Uterus (tissue), 2 donors: ENCODE results near the gene RDM1.

Experiments
- POLR2A ChIP-seq, 2 donors: fragments of 450-650 bp; IDR thresholded peaks; one replicate each; pipeline ENCODE4 v1.6.1; 2016; ENCODE audit warnings: antibody characterized with exemption in 2 of 2, mild to moderate bottlenecking in 1 of 2, moderate library complexity in 1 of 2
- TF ChIP-seq, protein P1 (sequence below), 4 experiments: fragments of 200-600 bp in 2 of 4; fragments of 450-650 bp in 2 of 4; sonication (generic) in 2 of 4; IDR thresholded peaks; one replicate each; pipeline ENCODE4 v1.5.1; 2016 to 2019; ENCODE audit warnings: antibody characterized with exemption in 4 of 4, mild to moderate bottlenecking in 2 of 4, moderate library complexity in 1 of 4

DNA sequence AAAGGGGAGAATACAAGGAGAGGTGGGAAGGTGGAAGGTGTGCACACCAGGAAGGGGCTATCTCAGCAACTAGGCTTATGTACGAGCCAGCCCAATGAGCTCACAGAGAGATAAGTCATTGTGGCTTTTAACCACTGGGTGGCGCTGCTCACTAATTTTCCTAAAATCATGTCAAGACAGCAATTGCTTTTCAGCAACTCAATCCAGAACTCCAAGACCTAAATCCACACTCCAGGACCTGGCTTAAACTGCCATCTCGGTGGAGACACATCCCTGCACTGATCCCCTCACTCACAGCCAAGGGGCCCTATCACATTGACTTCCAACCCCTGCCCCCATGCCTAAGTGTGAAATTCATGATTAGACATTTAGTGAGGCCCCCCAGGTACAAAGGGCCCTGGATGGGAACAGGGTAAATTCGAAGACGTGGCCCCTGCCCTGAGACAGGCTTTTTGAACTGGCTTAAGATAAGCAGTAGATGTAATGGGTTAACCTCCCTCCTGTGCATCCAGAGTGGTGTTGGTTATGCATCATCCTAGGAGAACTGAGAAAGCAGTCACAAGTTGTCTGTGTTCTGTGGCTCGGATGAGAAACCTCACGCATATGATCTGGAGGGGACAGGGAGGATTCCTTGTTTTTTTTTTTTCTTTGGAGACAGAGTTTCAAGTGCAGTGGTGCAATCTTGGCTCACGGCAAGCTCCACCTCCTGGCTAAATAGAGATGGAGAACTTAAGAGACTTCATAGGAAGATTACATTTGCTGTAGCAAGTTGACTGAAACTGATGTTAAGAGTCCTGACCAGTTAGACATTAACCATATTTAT lies 39.2 kb upstream of the RDM1 start:
- TF ChIP-seq, protein P1, sequence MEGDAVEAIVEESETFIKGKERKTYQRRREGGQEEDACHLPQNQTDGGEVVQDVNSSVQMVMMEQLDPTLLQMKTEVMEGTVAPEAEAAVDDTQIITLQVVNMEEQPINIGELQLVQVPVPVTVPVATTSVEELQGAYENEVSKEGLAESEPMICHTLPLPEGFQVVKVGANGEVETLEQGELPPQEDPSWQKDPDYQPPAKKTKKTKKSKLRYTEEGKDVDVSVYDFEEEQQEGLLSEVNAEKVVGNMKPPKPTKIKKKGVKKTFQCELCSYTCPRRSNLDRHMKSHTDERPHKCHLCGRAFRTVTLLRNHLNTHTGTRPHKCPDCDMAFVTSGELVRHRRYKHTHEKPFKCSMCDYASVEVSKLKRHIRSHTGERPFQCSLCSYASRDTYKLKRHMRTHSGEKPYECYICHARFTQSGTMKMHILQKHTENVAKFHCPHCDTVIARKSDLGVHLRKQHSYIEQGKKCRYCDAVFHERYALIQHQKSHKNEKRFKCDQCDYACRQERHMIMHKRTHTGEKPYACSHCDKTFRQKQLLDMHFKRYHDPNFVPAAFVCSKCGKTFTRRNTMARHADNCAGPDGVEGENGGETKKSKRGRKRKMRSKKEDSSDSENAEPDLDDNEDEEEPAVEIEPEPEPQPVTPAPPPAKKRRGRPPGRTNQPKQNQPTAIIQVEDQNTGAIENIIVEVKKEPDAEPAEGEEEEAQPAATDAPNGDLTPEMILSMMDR (IDR thresholded peaks at IDR 0.05): peak; percentile 48 to 82 (median 64)
- no peak for TF ChIP-seq POLR2A (IDR thresholded peaks at IDR 0.05)
